ENCODE measurements around the gene ACOT6.
"Not testable (repeated sequence)": the region's sequence is repeated elsewhere in the genome, so short reads cannot be mapped to it uniquely, and the experiment has no call there.

Gene ACOT6

DNA sequence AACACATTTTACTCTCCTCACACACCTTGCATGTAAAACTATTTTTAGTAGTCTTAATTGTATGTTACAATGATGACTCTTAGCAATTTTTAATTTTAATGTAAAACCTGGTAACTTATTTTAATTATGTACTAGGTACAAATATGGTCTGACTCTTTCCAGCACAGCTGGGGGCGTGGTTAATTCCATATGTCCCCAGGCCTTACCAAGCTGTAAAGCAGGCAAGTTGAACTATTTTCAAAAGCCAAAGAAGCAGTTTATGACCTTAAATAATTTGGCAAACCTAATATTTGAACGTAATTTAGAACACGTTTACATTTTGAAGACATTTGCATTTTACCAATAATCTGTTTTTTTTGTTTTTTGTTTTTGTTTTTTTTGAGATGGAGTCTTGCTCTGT is 9.3 kb upstream of the ACOT6 start:
- DNase-seq = no peak

DNA sequence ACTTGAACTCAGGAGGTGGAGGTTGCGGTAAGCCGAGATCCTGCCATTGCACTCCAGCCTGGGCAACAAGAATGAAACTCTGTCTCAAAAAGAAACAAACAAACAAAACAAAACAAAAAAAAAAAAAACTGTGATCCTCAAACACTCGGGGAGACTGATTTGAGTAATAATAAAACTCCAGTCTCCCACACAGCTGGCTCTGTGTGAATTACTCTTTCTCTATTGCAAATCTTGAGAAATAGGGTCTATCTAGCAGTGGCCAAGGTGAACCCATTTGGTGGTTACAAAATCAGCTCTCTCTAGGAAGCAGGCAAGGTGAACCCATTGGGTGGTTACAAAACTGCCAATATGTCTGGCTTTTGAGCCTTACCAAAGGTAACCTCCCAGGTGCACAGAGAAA is 6.0 kb upstream of the ACOT6 start:
- DNase-seq = no peak

DNA sequence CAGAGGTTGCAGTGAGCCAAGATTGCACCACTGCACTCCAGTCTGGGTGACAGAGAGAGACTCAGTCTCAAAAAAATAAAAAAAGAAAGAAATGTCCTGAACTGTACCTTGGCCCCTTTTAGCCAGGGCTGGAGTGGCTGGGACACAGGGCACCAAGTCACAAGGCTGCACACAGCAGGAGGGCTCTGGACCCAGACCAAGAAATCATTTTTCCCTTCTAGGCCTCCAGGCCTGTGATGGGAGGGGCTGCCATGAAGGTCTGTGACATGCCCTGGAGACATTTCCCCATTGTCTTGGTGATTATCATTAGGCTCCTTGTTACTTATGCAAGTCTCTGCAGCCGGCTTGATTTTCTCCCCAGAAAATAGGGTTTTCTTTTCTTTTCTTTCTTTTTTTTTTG is 5.1 kb upstream of the ACOT6 start:
- no peak for DNase-seq

DNA sequence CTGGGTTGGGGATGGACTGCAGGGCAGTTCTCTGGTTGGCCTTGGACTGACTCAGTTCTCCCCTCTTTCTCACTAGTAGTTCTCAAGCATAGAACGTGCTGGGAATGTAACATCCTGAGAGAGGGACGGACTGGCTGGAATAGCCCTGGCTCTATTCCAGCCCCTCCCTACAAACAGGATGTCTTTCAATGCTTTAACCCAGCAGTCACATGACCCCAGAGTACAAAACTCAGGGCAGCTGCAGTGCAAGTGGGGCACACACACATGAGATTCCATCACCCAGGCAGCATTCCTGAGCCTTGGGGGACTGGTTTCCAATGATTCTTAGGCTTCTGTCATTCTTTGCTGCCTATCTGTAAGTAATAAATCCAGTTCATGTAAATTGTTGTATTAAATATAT is 1.6 kb upstream of the ACOT6 start:
- DNase-seq = no peak

DNA sequence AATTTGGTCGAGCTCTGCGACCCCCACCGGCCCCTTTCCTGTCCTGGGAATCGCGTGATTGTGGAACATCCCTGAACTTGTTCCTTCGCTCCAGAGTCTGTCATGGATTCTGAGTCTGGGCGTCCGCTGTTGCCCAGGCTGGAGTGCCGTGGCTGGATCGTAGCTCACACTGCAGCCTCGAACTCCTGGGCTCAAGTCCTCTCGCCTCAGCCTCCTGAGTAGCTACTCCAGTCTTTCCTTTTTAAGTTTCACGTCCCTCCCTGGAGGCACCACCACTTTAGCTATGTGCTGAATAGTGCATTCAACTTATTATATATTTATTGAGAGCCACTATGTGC is 698 bp downstream of the ACOT6 start:
- no peak for DNase-seq

DNA sequence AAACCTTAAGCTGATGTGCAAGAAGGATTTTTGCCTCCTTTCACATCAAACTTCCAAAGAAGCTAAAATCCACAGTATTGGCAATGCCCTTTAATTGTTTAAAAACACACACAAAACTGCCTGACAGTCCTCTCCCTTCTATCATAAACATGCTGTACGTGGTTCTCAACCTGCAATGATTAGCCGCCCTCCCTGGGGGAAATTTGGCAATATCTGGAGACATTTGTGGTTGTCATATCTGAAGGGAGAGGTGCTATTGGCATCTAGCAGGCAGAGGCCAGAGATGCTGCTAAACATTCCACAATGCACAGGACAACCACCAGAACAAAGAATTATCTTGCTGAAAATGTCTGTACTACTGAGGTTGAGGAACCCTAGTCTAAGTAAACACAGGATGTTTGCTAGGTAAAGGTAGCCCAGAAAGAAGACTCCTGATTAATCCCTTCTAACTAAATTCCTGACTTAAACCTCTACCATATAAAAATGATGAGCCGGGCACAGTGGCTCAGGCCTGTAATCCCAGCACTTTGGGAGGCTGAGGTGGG is 1.2 kb downstream of the ACOT6 start:
- no peak for DNase-seq

DNA sequence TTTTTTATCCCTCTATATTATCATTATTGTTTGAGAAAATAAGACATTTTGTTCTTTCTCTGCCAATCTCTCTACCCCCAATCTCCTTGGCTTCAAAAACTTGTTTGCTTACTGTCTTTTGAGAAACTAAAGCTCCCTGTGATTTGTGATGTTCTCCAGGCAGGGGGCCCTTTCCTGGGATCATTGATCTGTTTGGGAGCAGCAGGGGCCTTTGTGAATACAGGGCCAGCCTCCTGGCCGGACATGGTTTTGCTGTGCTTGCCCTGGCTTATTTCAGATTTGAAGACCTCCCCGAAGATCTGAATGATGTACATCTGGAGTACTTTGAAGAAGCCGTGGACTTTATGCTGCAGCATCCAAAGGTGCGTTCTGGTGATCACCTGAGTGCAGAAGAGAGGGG is 4.5 kb downstream of the ACOT6 start:
- DNase-seq = no peak

DNA sequence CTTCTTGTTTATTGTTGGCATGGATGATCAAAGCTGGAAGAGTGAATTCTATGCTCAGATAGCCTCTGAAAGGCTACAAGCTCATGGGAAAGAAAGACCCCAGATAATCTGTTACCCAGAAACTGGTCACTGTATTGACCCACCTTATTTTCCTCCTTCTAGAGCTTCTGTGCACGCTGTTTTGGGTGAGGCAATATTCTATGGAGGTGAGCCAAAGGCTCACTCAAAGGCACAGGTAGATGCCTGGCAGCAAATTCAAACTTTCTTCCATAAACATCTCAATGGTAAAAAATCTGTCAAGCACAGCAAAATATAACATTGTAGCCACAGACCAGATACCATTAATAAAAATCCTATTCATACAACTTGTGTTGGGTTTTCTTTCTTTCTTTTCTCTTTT is 7.2 kb downstream of the ACOT6 start:
- no peak for DNase-seq

DNA sequence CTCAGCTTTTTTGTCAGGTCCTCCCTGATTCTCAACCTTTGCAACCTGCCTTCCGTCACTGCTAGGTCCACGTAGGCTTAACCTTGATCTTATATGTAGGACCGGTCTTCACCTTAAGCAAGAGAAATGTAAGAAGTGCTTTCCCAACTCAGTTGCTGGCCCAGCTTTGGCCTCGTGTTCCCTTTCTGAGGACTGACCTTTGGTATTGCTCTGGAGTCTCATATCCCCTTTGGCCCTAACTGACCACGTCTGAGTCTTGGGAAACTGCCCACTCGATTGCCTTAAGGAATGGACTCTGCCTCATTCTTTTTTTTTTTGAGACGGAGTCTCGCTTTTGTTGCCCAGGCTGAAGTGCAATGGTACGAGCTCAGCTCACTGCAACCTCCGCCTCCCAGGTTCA is 8.0 kb downstream of the ACOT6 start:
- no peak for DNase-seq

DNA sequence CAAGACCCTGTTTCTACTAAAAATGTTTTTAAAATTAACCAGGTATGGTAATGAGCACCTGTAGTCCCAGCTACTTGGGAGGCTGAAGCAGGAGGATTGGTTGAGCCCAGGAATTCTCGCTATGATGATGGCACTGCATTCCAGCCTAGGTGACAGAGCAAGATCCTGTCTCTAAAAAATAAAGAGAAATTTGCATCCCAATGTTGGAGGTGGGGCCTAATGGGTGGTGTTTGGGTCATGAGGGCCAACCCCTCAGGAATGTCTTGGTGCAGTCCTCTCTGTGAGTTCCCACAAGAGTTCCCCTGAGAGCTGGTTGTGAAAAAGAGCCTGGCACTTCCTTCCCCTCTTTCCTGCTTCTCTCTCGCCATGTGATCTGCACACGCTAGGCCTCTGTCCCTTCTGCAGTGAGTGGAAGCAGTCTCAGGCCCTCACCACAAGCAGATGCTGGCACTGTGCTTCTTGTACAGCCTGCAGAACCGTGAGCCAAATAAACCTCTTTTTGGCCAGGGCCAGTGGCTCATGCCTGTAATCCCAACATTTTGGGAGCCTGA is 11.3 kb downstream of the ACOT6 start:
- DNase-seq = no peak

DNA sequence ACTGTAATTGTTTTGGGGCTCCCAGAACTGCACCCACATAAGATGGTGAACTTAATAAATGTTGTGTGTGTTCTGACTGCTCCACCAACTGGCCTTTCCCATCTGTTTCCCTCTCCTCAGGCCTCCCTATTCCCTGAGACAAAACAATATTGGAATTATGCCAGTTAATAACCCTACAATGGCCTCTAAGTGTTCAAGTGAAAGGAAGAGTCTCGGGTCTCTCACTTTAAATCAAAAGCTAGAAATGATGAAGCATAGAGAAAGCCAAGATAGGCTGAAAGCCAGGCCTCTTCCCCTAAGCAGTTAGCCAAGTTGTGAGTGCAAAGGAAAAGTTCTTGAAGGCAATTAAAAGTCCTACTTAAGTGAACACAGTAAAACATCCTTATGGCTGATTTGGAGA is 13.4 kb downstream of the ACOT6 start:
- DNase-seq = no peak

DNA sequence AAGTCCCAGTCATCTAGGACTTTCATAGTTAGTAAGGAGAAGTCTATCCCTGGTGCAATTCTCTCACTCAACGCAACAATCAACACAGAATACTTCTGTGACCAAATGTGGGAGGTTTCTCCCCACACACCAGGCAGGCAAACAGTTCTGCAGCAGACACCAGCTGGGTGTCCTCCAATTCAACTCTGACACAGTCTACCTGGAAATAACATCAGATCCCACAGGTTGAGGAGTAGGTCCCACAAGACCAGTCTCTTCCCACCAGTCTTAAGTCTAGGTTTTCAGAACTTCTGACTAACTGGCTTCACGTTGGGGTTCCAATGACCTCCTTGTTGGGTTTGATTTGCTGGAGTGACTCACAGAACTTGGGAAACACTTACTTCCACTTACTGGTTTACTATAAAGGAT is 14.8 kb downstream of the ACOT6 start:
- DNase-seq = no peak

DNA sequence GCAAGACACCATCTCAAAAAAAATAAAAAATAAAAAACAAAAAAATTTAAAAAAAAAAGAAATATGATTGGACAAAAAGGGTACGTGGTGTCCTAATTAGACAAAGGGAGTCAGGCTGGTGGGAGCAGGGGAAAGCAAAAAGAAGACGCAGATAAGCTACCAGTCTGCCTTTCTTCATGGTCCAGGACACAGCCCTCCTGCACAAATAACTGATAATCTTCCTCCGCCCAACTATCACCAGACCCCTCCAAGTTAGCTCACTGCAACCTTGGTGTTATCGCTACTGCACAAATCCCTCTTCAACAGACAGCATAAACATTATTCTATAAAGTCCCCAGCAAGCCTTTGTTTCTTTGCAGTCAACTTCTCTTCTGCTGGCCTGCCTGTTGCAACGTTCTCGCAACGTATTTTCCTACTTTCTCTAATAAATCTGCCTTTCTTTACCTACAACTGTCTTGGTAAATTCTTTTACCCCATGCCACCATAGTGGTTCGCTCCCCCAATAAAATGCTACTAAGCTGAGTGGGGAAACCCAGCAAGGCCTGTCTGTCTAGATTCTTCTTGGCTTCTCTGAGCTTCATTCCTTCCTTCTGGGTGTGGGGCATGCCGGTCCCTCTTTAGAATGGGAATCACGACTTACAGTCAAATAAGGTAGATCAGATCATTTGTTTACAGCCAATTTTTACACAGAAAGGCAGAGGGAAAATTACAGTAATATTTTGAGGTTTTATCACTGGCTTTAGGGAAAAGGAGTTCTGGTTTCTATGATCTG is 17.9 kb downstream of the ACOT6 start:
- DNase-seq = no peak

DNA sequence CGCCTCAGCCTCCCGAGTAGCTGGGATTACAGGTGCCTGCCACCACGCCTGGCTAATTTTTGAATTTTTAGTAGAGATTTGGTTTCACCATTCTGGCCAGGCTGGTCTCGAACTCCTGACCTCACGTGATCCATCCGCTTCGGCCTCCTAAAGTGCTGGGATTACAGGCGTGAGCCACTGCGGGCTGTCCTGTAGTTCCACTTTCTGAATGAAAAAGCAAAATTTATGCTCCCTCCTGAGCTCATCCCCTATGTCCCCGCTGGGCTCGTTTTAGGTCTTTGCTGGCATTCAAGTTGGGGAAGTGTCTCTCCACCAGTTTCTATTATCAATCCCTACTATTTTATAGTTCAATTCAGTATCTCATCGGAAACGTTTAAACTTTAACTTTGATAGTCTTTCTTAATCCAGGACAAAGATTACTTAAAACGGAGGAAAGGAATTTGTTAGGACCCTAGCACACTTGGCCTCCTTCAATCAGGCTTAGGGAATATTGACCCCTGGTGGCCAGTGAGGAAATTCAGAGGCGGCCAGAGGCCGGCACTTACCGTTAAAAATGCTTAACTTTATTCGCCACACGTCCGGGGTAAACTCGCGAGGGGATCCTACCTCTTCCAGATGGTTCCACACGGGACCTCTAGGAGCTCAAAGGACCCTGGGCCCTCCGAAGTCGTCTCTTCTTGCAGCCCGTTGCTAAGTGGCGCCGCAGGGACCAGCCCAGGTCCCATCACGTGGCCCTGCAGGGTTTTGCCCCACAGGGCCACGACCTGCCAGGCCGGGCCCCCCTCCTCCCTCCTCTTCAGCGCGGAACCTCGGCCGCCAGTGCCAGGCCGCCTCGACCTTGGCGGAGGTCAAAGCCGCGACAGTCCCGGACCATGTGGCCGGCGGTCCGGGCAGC is 21.0 kb downstream of the ACOT6 start:
- DNase-seq = peak; percentile 61

DNA sequence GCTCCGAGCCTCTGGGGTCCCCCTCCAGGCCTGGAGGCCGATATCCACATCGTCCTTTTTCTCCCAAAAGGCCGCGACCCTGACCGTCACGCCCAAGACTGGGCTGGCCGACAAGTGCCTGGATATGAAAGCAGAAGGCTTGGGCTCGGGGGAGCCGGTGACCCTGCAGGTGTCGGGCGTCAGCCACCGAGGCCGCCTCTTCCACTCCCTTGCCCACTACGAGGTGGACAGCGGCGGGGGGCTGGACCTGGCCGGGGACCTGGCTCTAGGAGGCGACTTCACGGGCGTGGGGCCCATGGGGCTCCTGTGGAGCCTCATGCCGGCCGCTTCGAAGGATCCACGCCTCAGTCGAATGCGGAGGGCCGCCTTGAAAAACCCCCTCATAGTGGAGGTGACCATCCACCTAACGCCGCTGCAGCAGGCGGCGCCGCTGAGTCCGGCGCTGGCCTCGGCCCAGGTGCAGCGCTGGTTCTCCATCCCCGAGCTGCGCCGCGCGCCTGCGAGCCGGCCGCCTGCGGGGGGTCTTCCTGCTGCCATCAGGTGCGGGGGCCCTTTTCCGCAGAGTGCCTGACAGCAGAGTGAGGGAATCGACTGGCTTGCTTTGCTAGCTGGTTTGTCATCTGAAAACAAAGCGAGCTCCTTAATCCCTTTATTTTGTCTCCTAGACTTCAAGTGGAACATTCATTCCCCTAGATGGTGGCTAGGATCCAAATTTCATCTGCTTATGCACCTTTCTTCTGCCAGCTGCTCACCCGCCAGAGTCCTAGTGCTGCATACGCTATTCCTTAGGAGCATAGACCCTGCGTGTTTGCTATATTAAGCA is 21.9 kb downstream of the ACOT6 start:
- peak; percentile 43 for DNase-seq

DNA sequence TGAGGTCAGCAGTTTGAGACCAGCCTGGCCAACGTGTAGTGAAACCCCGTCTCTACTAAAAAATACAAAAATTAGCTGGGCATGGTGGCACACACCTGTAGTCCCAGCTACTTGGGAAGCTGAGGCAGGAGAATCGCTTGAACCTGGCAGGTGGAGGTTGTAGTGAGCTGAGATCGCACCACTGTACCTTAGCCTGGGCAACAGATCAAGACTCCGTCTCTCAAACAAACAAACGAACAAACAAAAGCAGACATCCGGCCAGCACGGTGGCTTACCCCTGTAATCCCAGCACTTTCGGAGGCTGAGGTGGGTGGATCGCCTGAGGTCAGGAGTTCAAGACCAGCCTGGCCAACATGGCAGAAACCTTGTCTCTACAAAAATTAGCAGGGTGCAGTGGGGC is 24.0 kb downstream of the ACOT6 start:
- DNase-seq = not testable (repeated sequence)

DNA sequence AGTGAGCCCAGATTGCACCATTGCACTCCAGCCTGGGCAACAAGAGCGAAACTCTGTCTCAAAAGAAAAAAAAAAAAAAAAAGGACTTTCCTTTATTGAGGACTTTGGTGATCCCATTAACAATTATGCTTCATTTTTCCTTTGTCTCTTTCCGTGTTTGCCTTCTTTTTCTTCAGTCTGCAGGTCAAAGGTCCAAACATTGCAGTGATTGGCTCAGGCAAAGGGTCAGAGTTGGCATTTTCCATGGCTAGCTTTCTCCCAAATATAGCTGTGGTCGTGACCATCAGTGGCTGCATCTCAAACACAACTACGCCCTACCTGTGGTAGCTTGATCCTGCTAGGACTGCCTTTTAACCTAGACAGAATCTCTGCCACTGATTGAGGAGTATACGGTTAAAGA is 25.5 kb downstream of the ACOT6 start:
- DNase-seq = no peak

DNA sequence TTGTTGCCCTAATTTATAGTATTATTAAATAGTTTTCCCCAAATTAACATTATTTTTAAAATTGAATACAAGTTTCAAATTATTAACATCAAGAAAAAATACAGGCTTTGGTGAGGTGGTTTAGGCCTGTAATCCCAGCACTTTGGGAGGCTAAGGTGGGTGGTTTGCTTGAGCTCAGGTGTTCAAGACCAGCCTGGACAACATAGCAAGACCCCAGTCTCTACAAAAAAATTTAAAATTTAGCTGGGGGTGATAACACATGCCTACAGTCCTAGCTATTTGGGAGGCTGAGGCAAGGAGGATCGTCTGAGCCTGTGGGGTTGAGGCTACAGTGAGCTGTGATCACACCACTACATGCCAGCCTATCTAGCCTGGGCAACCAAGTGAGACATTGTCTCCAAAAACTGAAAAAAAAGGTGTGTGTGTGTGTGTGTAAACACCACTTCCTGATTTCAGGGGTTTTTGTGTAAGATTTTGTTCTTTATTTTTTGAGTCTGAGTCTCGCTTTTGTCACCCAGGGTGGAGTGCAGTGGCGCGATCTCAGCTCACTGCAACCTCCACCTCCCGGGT is 28.6 kb downstream of the ACOT6 start:
- no peak for DNase-seq

DNA sequence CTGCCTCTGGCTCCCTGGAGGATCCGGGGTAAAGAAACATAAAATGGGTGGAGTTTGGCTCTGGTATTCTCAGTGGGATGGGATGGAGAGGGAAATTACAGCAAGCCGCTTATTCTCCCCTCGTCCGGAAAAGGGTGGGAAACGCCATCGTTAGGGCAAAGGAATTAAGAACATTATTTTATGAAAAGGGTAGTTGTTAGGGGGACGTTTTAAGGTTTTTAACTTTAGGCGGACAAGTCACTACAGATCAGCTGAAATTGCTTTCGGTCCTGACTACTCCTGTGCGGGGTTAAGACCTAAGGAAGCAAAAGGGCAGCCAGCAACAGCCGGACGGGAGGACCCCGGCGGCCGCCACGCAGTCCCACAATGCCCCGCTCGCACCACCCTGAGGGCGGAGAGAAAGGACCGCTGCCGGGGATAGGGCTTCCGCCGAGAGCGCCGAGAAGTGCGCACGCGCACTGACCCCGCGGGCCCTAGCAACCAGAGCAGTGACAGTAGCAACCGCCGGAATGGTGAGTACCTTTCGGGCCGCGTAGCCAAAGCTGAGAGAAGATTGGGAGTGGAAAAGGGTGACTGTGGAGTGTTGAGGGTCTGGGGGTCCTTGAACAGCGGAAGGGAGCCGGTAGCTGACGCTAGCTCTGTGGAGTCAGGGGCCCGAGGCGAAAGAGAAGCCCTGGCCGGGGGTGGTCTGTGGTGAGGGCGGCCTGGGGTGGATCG is 32.4 kb downstream of the ACOT6 start, which contains the start of gene DNAL1:
TSS of gene DNAL1 (plus strand) at position 456 of the 717 bp plus-strand sequence. CDS start at position 510, 54 bp downstream.
- peak; percentile 90 for DNase-seq

DNA sequence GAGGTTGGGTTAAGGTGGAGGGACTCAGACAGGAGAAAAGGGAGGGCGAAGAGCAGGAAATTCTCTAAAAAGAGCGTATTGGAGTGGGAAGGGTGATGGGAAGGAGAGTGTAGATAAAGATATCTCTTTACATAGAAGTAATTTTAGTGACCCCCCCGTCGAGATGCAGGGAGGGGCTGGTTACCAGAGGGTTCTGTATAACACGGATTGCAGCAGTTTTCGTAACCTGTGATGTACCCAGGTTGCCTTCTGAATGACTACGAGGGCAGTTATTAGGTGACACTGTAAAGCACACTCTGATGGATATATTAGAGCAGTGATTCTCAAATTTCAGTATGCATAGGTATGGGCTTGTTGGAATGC is 32.9 kb downstream of the ACOT6 start:
- DNase-seq = no peak

DNA sequence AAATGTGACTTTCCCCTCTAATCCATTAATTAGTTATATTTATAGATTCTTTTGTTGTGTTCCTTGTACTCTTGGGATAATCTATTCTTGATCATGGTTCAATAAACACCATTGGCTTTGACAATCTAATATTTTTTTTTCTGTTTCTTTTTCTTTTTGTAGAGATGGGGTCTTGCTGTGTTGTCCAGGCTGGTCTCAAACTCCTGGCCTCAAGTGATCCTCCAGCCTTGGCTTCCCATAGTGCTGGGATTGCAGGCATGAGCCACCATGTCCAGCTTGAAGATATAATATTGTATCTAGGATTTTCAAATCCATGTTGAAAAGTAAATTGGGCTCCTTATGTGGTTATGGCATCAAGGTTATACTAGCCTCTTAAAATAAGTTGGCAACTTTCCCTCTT is 38.7 kb downstream of the ACOT6 start:
- no peak for DNase-seq

DNA sequence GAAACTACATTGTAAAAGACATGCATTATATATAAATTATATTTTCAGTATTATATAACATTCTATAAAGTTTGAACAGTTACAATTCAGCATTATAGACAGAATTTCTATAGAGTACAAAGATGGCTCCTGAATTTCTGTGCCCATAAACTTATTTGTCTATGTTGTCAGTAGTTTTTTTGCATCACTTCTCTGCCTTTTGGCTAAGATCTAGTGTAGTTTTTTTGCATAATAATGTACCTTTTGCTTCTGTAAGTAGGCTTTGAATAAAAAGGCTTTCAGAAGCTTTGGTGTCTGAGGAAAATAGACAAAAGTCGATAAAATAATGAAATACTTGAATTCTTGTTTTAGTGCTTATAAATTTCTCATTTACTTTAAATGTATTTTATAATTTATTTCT is 43.5 kb downstream of the ACOT6 start:
- DNase-seq = no peak

All from NCI-H2171 (cell line).